ENCODE results near the gene PLVAP. TPM values are rescaled to one million over a fixed set of nuclear protein-coding genes. Genes with fewer than 3 reads are reported as not detected.

The PLVAP gene
- total RNA-seq (not detected), polyA plus RNA-seq (not detected)

GRCh38 chr19:17376935-17377600, at the start of gene PLVAP:
TSS of gene PLVAP (minus strand) at chr19:17377342. CDS start at chr19:17377288, 54 bp downstream.
- DNase-seq: no peak
- H3K4me1 Mint-ChIP-seq: no peaks in the 10 kb centered on the region
- Histone ChIP-seq H3K4me3 (ENCODE audit: low read length) (no peak within 1 kb of the TSS), H3K4me1 (ENCODE audit: insufficient read depth, low read length) (no peaks in the 10 kb centered on the region), H3K9me3 (ENCODE audit: low read length) (no peaks in the 10 kb centered on the region), H3K27me3 (ENCODE audit: insufficient read depth, low read length, poor library complexity, severe bottlenecking) (no peaks in the 10 kb centered on the region), H3K27ac (ENCODE audit: low read depth, low read length) (no peak within 1 kb of the TSS), H3K36me3 (ENCODE audit: insufficient read depth, low read length) (no peaks in the 10 kb centered on the region)
- ChIA-PET CTCF (interaction anchor here (1.2 kb wide), 1 partner anchor 9 kb away, joined by 3 read pairs; no protein-coding TSS in a partner anchor), POLR2A (no interaction called here)
- peaks cover 0 to 5% (median 0%) of the 10 kb centered on the region in 3 donors for H3K36me3 Mint-ChIP-seq
- H3K27ac Mint-ChIP-seq: no peak within 1 kb of the TSS
- peaks cover 0 to 2% (median 0%) of the 10 kb centered on the region in 5 donors for H3K9me3 Mint-ChIP-seq
- H3K4me3 Mint-ChIP-seq: no peak within 1 kb of the TSS
- H3K27me3 Mint-ChIP-seq: peaks cover 0 to 16% of the 10 kb centered on the region in 2 donors

GRCh38 chr19:17424743-17425365, 47.7 kb upstream of the PLVAP start:
- Mint-ChIP-seq H3K36me3 (peaks cover 0 to 16% (median 0%) of the 10 kb centered on the region in 3 donors), H3K9me3 (no peaks in the 10 kb centered on the region), H3K27ac (peak overlapping the region in 2 of 8 donors; percentile 47 to 84), H3K4me3 (peak overlapping the region in 1 of 7 donors; percentile 34), H3K4me1 (peaks cover 4 to 9% (median 9%) of the 10 kb centered on the region in 3 donors), H3K27me3 (no peaks in the 10 kb centered on the region)
- CTCF ChIA-PET: no interaction called here
- Histone ChIP-seq H3K4me1 (ENCODE audit: insufficient read depth, low read length) (peaks cover 8% of the 10 kb centered on the region), H3K36me3 (ENCODE audit: insufficient read depth, low read length) (no peaks in the 10 kb centered on the region), H3K4me3 (ENCODE audit: low read length) (no peak overlapping the region), H3K27me3 (ENCODE audit: insufficient read depth, low read length, poor library complexity, severe bottlenecking) (no peaks in the 10 kb centered on the region), H3K9me3 (ENCODE audit: low read length) (no peaks in the 10 kb centered on the region), H3K27ac (ENCODE audit: low read depth, low read length) (no peak overlapping the region)
- peak in 1 of 5 donors; percentile 20 for DNase-seq
- POLR2A ChIA-PET: no interaction called here

DNA sequence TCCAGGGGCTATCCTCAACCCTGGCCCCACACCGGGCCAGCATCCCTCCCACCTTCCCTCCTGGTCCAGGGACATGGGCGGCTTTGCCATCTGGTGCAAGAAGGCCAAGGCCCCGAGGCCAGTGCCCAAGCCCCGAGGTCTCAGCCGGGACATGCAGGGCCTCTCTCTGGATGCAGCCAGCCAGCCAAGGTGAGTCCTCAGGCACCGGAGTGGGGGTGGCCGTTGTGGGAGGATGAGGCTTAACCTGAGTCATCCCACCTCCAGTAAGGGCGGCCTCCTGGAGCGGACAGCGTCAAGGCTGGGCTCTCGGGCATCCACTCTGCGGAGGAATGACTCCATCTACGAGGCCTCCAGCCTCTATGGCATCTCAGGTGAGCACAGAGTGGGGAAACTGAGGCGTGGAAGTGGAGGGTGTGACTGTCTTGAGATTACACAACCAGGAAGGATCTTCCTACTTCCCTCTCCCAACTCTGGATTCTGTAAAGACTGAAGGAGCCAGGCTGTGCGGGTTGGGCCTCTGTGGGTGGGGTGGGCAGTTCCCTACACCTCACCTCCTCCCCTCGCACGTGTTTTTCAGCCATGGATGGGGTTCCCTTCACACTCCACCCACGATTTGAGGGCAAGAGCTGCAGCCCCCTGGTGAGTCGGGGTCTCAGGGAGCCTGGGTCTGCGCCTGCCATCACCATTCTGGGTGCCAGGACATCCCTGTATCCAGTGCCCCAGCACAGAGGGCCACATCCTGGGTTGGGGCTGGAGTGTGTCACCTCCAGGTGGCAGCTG, 46.5 kb upstream of the PLVAP start:
- Mint-ChIP-seq H3K27ac (no peak overlapping the region), H3K4me1 (peaks cover 12 to 20% (median 18%) of the 10 kb centered on the region in 3 donors), H3K4me3 (no peak overlapping the region), H3K36me3 (peaks cover 0 to 18% (median under 1%) of the 10 kb centered on the region in 3 donors), H3K9me3 (no peaks in the 10 kb centered on the region), H3K27me3 (no peaks in the 10 kb centered on the region)
- H3K4me1 ChIP-seq (ENCODE audit: insufficient read depth, low read length): peaks cover 15% of the 10 kb centered on the region
- DNase-seq: no peak
- no peaks in the 10 kb centered on the region for H3K27me3 ChIP-seq (ENCODE audit: insufficient read depth, low read length, poor library complexity, severe bottlenecking)
- H3K9me3 ChIP-seq (ENCODE audit: low read length): no peaks in the 10 kb centered on the region
- POLR2A ChIA-PET: interaction anchor here (0.6 kb wide), 2 partner anchors 44 to 61 kb away, joined by 3 read pairs; no protein-coding TSS in a partner anchor
- CTCF ChIA-PET: no interaction called here
- H3K36me3 ChIP-seq (ENCODE audit: insufficient read depth, low read length): no peaks in the 10 kb centered on the region
- no peak overlapping the region for H3K27ac ChIP-seq (ENCODE audit: low read depth, low read length)
- H3K4me3 ChIP-seq (ENCODE audit: low read length): no peak overlapping the region

DNA sequence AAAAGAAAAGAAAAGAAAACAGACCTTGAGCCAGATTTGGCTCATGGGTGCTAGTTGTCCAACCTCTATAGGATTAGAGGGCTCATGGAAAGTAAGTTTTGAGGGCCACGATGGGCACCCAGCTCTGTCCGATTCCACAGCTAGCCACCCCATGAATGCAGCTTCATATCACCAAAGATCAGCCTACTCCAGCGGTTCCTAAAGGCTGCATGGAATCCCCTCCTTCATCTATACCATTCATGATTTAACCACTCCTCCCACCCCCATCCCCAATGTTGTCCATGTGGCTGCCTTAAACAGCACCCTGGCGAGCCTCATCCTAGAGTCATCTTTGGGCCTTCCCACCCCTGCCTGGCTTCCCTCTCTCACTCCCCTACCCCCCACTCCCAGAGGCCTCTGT, 44.8 kb upstream of the PLVAP start:
- peaks cover 12 to 20% (median 18%) of the 10 kb centered on the region in 3 donors for H3K4me1 Mint-ChIP-seq
- Histone ChIP-seq H3K36me3 (ENCODE audit: insufficient read depth, low read length) (no peaks in the 10 kb centered on the region), H3K27ac (ENCODE audit: low read depth, low read length) (no peak overlapping the region), H3K4me3 (ENCODE audit: low read length) (no peak overlapping the region), H3K27me3 (ENCODE audit: insufficient read depth, low read length, poor library complexity, severe bottlenecking) (no peaks in the 10 kb centered on the region), H3K4me1 (ENCODE audit: insufficient read depth, low read length) (peaks cover 15% of the 10 kb centered on the region), H3K9me3 (ENCODE audit: low read length) (no peaks in the 10 kb centered on the region)
- H3K27me3 Mint-ChIP-seq: no peaks in the 10 kb centered on the region
- CTCF ChIA-PET: no interaction called here
- peak overlapping the region in 2 of 7 donors; percentile 24 to 94 for H3K4me3 Mint-ChIP-seq
- POLR2A ChIA-PET: no interaction called here
- H3K9me3 Mint-ChIP-seq: no peaks in the 10 kb centered on the region
- H3K27ac Mint-ChIP-seq: peak overlapping the region in 1 of 8 donors; percentile 38
- H3K36me3 Mint-ChIP-seq: peaks cover 0 to 19% (median 1%) of the 10 kb centered on the region in 3 donors
- no peak for DNase-seq

- peak overlapping the region in 7 of 8 donors; percentile 26 to 84 (median 70) for H3K27ac Mint-ChIP-seq
- DNase-seq: peak in 1 of 5 donors; percentile 19
- POLR2A ChIA-PET: interaction anchor here (1.2 kb wide), 1 partner anchor 38 kb away, joined by 3 read pairs; no protein-coding TSS in a partner anchor
- H3K4me1 Mint-ChIP-seq: peaks cover 14 to 20% (median 18%) of the 10 kb centered on the region in 3 donors
- H3K27me3 Mint-ChIP-seq: no peaks in the 10 kb centered on the region
- Histone ChIP-seq H3K36me3 (ENCODE audit: insufficient read depth, low read length) (no peaks in the 10 kb centered on the region), H3K4me1 (ENCODE audit: insufficient read depth, low read length) (peaks cover 15% of the 10 kb centered on the region), H3K27ac (ENCODE audit: low read depth, low read length) (peak overlapping the region; percentile 61), H3K27me3 (ENCODE audit: insufficient read depth, low read length, poor library complexity, severe bottlenecking) (no peaks in the 10 kb centered on the region), H3K9me3 (ENCODE audit: low read length) (no peaks in the 10 kb centered on the region), H3K4me3 (ENCODE audit: low read length) (peak overlapping the region; percentile 80)
- peaks cover 0 to 24% (median 1%) of the 10 kb centered on the region in 3 donors for H3K36me3 Mint-ChIP-seq
- no peaks in the 10 kb centered on the region for H3K9me3 Mint-ChIP-seq
- peak overlapping the region; percentile 85 to 97 (median 92) for H3K4me3 Mint-ChIP-seq
- CTCF ChIA-PET: interaction anchor here (1.4 kb wide), 1 partner anchor 15 kb away, joined by 3 read pairs; the partner anchor contains the start of gene BST2
Measured at GRCh38 chr19:17420475-17420924, 43.4 kb upstream of the PLVAP start.

DNA sequence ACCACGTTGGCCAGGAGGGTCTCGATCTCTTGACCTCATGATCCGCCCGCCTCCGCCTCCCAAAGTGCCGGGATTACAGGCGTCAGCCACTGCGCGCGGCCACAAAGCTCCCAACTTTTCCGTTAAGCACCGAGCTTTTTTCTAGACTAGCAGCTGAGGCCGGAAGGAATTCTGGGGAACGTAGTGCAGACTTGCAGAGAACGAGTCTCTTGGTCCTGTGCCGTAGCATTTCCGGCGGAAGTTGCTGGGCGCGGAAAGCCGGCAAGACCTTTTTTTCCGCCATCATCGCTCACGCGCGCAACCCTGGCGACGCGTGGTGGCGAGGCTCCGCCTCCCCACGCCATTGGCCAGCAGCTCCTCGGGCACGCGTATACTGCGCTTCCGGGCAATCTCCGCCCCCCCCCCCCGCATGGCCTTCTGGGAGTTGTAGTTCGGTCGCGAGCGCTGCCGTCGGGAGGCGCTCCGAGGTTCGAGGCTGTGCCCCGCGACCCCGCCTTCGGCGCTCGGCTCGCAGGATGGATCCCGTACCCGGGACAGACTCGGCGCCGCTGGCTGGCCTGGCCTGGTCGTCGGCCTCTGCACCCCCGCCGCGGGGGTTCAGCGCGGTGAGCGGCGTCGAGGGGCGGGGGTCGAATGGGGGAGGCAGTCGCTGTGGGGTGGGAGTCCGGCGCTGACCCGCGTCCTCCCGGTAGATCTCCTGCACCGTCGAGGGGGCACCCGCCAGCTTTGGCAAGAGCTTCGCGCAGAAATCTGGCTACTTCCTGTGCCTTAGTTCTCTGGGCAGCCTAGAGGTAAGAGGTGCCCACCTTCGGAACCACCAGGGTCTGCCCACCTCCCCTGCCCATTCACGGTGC, 42.7 kb upstream of the PLVAP start, which contains the start of gene MVB12A:
MVB12A (plus strand) TSS at position 427 of the 854 bp plus-strand sequence; CDS start at position 516, 89 bp downstream.
- CTCF ChIA-PET: interaction anchor here (1.0 to 1.4 kb wide), 5 partner anchors 11 to 17 kb away, joined by 3 to 11 read pairs (median 3); partner anchors contain the start of gene BST2
- H3K27ac ChIP-seq (ENCODE audit: low read depth, low read length): peak within 1 kb of the TSS; percentile 61
- H3K4me3 Mint-ChIP-seq: peak within 1 kb of the TSS; percentile 89 to 97 (median 92)
- H3K27me3 Mint-ChIP-seq: no peaks in the 10 kb centered on the region
- no peaks in the 10 kb centered on the region for H3K9me3 ChIP-seq (ENCODE audit: low read length)
- H3K4me1 Mint-ChIP-seq: peaks cover 14 to 20% (median 18%) of the 10 kb centered on the region in 3 donors
- H3K36me3 ChIP-seq (ENCODE audit: insufficient read depth, low read length): no peaks in the 10 kb centered on the region
- peak within 1 kb of the TSS; percentile 80 for H3K4me3 ChIP-seq (ENCODE audit: low read length)
- POLR2A ChIA-PET: interaction anchor here (0.5 to 1.8 kb wide), 7 partner anchors 14 to 194 kb away, joined by 3 to 25 read pairs (median 5); partner anchors contain the start of genes BST2, DDA1 and OCEL1
- peak; percentile 92 to 97 (median 95) for DNase-seq
- peaks cover 15% of the 10 kb centered on the region for H3K4me1 ChIP-seq (ENCODE audit: insufficient read depth, low read length)
- H3K27me3 ChIP-seq (ENCODE audit: insufficient read depth, low read length, poor library complexity, severe bottlenecking): no peaks in the 10 kb centered on the region
- peak within 1 kb of the TSS; percentile 88 to 98 (median 92) for H3K27ac Mint-ChIP-seq
- peaks cover 0 to 30% (median 1%) of the 10 kb centered on the region in 3 donors for H3K36me3 Mint-ChIP-seq
- no peaks in the 10 kb centered on the region for H3K9me3 Mint-ChIP-seq

Measured in CD8-positive, alpha-beta memory T cell (primary cell).